NT2/D1 (cell line): ENCODE data around the gene TSR1.

Experiments used
- SUZ12 ChIP-seq: IDR thresholded peaks from 2 replicates; pipeline ENCODE4 v1.6.1; 2011; ENCODE audit not compliant: insufficient read length, insufficient read depth; ENCODE audit errors: extremely low read depth
- ZNF274 ChIP-seq: IDR thresholded peaks from 2 replicates; pipeline ENCODE4 v1.6.1; 2011; ENCODE audit warnings: mild to moderate bottlenecking, low read depth, low read length

DNA sequence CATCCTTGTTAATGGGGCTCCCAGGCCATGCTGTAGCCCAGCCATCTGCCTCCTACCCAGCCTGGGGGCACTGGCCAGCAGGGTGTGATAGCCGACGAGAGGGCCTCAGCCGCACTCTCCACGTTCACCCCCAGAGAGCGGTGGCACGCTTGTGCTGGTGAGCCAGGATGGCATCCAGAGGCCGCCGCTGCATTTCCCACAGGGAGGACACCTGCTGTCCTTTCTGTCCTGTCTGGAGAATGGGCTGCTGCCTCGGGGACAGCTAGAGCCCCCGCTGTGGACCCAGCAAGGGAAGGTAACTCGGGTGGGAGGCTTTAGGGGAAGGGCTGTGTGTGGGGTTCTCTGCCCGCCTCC is 28.5 kb upstream of the TSR1 start:
- TF ChIP-seq SUZ12 (no peak), ZNF274 (no peak)
